Inflammatory macrophage treated with lipopolysaccharide for 1 hour (primary cell): Measurements from ENCODE around the gene ZNF785.
"Not testable (repeated sequence)": the region's sequence is repeated elsewhere in the genome, so short reads cannot be mapped to it uniquely, and the experiment has no call there.

Source experiments
- DNase-seq, 2 donors: peaks; one replicate each; pipeline ENCODE4 v3.0.0-alpha.2; 2020 to 2022

ZNF785 gene

GRCh38 chr16:30585400-30586191 is at the start of gene ZNF785:
ZNF785 (minus strand) TSS chr16:30585697; CDS start chr16:30585611, 86 bp downstream.
- peak; percentile 97 to 98 for DNase-seq

GRCh38 chr16:30633526-30633925 is 48.0 kb upstream of the ZNF785 start:
- no peak for DNase-seq

- not testable (repeated sequence) for DNase-seq
Observed at GRCh38 chr16:30632454-30632853, 47.0 kb upstream of the ZNF785 start.

GRCh38 chr16:30628628-30629540 is 43.4 kb upstream of the ZNF785 start:
- peak; percentile 58 to 96 for DNase-seq

GRCh38 chr16:30626236-30626635 is 40.7 kb upstream of the ZNF785 start:
- no peak for DNase-seq

GRCh38 chr16:30623536-30624283 is 38.2 kb upstream of the ZNF785 start:
- DNase-seq = peak in 1 of 2 donors; percentile 67

- DNase-seq = no peak
Observed at GRCh38 chr16:30622455-30623032, 37.0 kb upstream of the ZNF785 start.

- no peak for DNase-seq
Observed at GRCh38 chr16:30621765-30622164, 36.3 kb upstream of the ZNF785 start.

- no peak for DNase-seq
Observed at GRCh38 chr16:30620169-30620568, 34.7 kb upstream of the ZNF785 start.

- no peak for DNase-seq
Observed at GRCh38 chr16:30619638-30620037, 34.1 kb upstream of the ZNF785 start.

GRCh38 chr16:30619202-30619601 is 33.7 kb upstream of the ZNF785 start:
- DNase-seq = peak in 1 of 2 donors; percentile 35

GRCh38 chr16:30615358-30616091 is 30.0 kb upstream of the ZNF785 start:
- DNase-seq = peak; percentile 63 to 87

GRCh38 chr16:30609926-30610839 is 24.7 kb upstream of the ZNF785 start, which contains the start of gene ZNF689:
ZNF689 (minus strand) TSS chr16:30610389; CDS start chr16:30610041, 348 bp downstream.
- peak; percentile 93 to 99 for DNase-seq

GRCh38 chr16:30609002-30609925 is 23.8 kb upstream of the ZNF785 start:
- DNase-seq = no peak

GRCh38 chr16:30606004-30606403 is 20.5 kb upstream of the ZNF785 start:
- no peak for DNase-seq

- peak in 1 of 2 donors; percentile 54 for DNase-seq
Observed at GRCh38 chr16:30605158-30605557, 19.7 kb upstream of the ZNF785 start.

GRCh38 chr16:30604316-30604947 is 18.9 kb upstream of the ZNF785 start:
- no peak for DNase-seq

GRCh38 chr16:30603945-30604315 is 18.4 kb upstream of the ZNF785 start:
- no peak for DNase-seq
